ENCODE results near the gene ATP11B.

DNA sequence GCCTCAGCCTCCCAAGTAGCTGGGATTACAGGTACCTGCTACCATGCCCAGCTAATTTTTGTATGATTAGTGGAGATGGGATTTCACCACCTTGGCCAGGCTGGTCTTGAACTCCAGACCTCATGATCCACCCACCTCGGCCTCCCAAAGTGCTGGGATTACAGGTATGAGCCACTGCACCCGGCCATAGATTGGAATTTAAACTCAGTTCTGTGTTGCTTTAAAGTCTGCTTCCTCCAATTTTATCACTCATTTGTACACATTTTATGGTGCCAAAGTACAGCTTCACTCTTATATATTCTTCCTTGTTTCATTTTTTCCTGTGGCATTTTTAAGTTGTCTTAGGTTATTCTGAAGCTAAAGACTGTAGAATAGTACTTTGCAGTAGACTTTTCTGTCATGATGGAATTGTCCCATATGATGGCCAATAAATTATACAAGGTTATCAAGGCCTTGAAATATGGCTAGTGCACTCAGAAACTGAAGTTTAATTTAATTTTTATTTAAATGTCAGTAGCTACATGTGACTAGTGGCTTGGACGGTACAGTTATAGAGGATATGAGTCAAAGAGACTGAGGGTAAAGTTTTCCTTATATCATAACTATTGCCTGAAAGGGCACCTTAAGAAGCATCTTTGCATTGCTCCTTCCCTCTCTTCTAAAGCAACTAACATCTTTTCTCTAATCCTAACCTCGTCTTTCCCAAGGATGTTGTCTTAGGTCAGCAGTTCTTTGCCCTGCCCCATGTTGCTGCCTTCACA, 28.1 kb downstream of the ATP11B start:
- TF ChIP-seq ZNF143 (CRISPR knock-in tag; IDR thresholded peaks at IDR 0.05): no peak
- no peak for TF ChIP-seq CTCF (IDR thresholded peaks at IDR 0.05 in 2 of 3, conservative IDR thresholded peaks at IDR 0.05 in 1 of 3; ENCODE audit: insufficient read depth in 2 of 3, low read depth in 1 of 3, low read length in 3 of 3)
- TF ChIP-seq, protein P1, sequence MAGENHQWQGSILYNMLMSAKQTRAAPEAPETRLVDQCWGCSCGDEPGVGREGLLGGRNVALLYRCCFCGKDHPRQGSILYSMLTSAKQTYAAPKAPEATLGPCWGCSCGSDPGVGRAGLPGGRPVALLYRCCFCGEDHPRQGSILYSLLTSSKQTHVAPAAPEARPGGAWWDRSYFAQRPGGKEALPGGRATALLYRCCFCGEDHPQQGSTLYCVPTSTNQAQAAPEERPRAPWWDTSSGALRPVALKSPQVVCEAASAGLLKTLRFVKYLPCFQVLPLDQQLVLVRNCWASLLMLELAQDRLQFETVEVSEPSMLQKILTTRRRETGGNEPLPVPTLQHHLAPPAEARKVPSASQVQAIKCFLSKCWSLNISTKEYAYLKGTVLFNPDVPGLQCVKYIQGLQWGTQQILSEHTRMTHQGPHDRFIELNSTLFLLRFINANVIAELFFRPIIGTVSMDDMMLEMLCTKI (IDR thresholded peaks at IDR 0.05; ENCODE audit: partially characterized antibody): no peak
- TF ChIP-seq NFIX (CRISPR knock-in tag; IDR thresholded peaks at IDR 0.05; ENCODE audit: low read depth): no peak
- no peak for TF ChIP-seq MYC (IDR thresholded peaks at IDR 0.05; ENCODE audit: low read depth, low read length)
- TF ChIP-seq MYC (CRISPR knock-in tag; IDR thresholded peaks at IDR 0.05; ENCODE audit: borderline replicate concordance, low read depth): no peak
- no peak for TF ChIP-seq YY1 (IDR thresholded peaks at IDR 0.05; ENCODE audit: borderline replicate concordance in 1 of 3, control insufficient read depth in 1 of 3, extremely low read depth in 1 of 3, insufficient read depth in 3 of 3, insufficient read length in 1 of 3, insufficient replicate concordance in 2 of 3, low read depth in 1 of 3, low read length in 2 of 3)
- TF ChIP-seq JUN (IDR thresholded peaks at IDR 0.05; ENCODE audit: borderline replicate concordance, low read depth, low read length): no peak
- no peak for TF ChIP-seq JUN (CRISPR knock-in tag; IDR thresholded peaks at IDR 0.05; ENCODE audit: borderline replicate concordance)
- TF ChIP-seq SOX6 (IDR thresholded peaks at IDR 0.05): no peak
- no peak for TF ChIP-seq MTA3 (IDR thresholded peaks at IDR 0.05; ENCODE audit: borderline replicate concordance)
- TF ChIP-seq ZNF253 (CRISPR knock-in tag; conservative IDR thresholded peaks at IDR 0.05): no peak
- TF ChIP-seq RAD51 (IDR thresholded peaks at IDR 0.05; ENCODE audit: borderline replicate concordance, low read depth): no peak
